ENCODE results near the gene PLGRKT. TPM values are rescaled to one million over a fixed set of nuclear protein-coding genes. Genes with fewer than 3 reads are reported as not detected.

The PLGRKT gene
- total RNA-seq, 1 experiment from 2014 or later = 11.4 TPM

- H3K4me3 ChIP-seq (ENCODE audit: low read length) = no peak overlapping the region
- no peak overlapping the region for H2AFZ ChIP-seq (ENCODE audit: low read length)
- no peaks in the 10 kb centered on the region for H3K4me1 ChIP-seq (ENCODE audit: insufficient read depth, low read length)
- no peak for DNase-seq
- H3K79me2 ChIP-seq (ENCODE audit: low read length) = no peaks in the 10 kb centered on the region
- ATAC-seq = no peak
- TF ChIP-seq EZH2 (IDR thresholded peaks at IDR 0.05; ENCODE audit: low read length, unreplicated experiment) (no peak), EZH2phosphoT487 (IDR thresholded peaks at IDR 0.05; ENCODE audit: borderline replicate concordance, low read length) (no peak)
- TF ChIP-seq, protein P1, sequence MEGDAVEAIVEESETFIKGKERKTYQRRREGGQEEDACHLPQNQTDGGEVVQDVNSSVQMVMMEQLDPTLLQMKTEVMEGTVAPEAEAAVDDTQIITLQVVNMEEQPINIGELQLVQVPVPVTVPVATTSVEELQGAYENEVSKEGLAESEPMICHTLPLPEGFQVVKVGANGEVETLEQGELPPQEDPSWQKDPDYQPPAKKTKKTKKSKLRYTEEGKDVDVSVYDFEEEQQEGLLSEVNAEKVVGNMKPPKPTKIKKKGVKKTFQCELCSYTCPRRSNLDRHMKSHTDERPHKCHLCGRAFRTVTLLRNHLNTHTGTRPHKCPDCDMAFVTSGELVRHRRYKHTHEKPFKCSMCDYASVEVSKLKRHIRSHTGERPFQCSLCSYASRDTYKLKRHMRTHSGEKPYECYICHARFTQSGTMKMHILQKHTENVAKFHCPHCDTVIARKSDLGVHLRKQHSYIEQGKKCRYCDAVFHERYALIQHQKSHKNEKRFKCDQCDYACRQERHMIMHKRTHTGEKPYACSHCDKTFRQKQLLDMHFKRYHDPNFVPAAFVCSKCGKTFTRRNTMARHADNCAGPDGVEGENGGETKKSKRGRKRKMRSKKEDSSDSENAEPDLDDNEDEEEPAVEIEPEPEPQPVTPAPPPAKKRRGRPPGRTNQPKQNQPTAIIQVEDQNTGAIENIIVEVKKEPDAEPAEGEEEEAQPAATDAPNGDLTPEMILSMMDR (conservative IDR thresholded peaks at IDR 0.05; ENCODE audit: low read depth, low read length) = no peak
- intact Hi-C loops (cut with micrococcal nuclease) = no loop called here
- no peak overlapping the region for H3K27ac ChIP-seq (ENCODE audit: low read length)
- H3F3A ChIP-seq (ENCODE audit: low read length, unreplicated experiment) = no peaks in the 10 kb centered on the region
- no peaks in the 10 kb centered on the region for H3K9me3 ChIP-seq (ENCODE audit: low read length)
- ChIA-PET CTCF (no interaction called here), POLR2A (ENCODE audit: unreplicated experiment) (interaction anchor here (0.6 kb wide), 1 partner anchor 520 kb away, joined by 7 read pairs; no protein-coding TSS in a partner anchor)
- BruUV-seq (replicated peaks) = no TSS peak
- H3K9me2 ChIP-seq (replicated peaks; ENCODE audit: low read length) = no peaks in the 10 kb centered on the region
- H3K36me3 ChIP-seq (ENCODE audit: low read depth, low read length) = no peaks in the 10 kb centered on the region
- H3K27me3 ChIP-seq (ENCODE audit: low read length) = no peaks in the 10 kb centered on the region
- H3K4me2 ChIP-seq (ENCODE audit: low read length) = no peak overlapping the region
- no peaks in the 10 kb centered on the region for H4K20me1 ChIP-seq (ENCODE audit: low read length)
- no peak overlapping the region for H3K9ac ChIP-seq (ENCODE audit: low read length)
Observed at GRCh38 chr9:5485378-5486085, 47.8 kb upstream of the PLGRKT start.

GRCh38 chr9:5483306-5483705, 45.6 kb upstream of the PLGRKT start:
- no peaks in the 10 kb centered on the region for H3K9me3 ChIP-seq (ENCODE audit: low read length)
- no peaks in the 10 kb centered on the region for H3K27me3 ChIP-seq (ENCODE audit: low read length)
- no peak overlapping the region for H3K9ac ChIP-seq (ENCODE audit: low read length)
- H3K27ac ChIP-seq (ENCODE audit: low read length) = no peak overlapping the region
- no peaks in the 10 kb centered on the region for H3F3A ChIP-seq (ENCODE audit: low read length, unreplicated experiment)
- no peaks in the 10 kb centered on the region for H4K20me1 ChIP-seq (ENCODE audit: low read length)
- H3K9me2 ChIP-seq (replicated peaks; ENCODE audit: low read length) = no peaks in the 10 kb centered on the region
- no peak overlapping the region for H3K4me3 ChIP-seq (ENCODE audit: low read length)
- no peaks in the 10 kb centered on the region for H3K36me3 ChIP-seq (ENCODE audit: low read depth, low read length)
- BruUV-seq (replicated peaks) = no TSS peak
- no peaks in the 10 kb centered on the region for H3K79me2 ChIP-seq (ENCODE audit: low read length)
- H2AFZ ChIP-seq (ENCODE audit: low read length) = no peak overlapping the region
- DNase-seq = no peak
- POLR2A ChIA-PET (ENCODE audit: unreplicated experiment) = no interaction called here
- H3K4me2 ChIP-seq (ENCODE audit: low read length) = no peak overlapping the region
- no peaks in the 10 kb centered on the region for H3K4me1 ChIP-seq (ENCODE audit: insufficient read depth, low read length)
- TF ChIP-seq, protein P1 (conservative IDR thresholded peaks at IDR 0.05; ENCODE audit: low read depth, low read length) = no peak
- no peak for TF ChIP-seq EZH2phosphoT487 (IDR thresholded peaks at IDR 0.05; ENCODE audit: borderline replicate concordance, low read length)
- TF ChIP-seq EZH2 (IDR thresholded peaks at IDR 0.05; ENCODE audit: low read length, unreplicated experiment) = no peak
- no peak for ATAC-seq
- CTCF ChIA-PET = no interaction called here
- intact Hi-C loops (cut with micrococcal nuclease) = no loop called here

DNA sequence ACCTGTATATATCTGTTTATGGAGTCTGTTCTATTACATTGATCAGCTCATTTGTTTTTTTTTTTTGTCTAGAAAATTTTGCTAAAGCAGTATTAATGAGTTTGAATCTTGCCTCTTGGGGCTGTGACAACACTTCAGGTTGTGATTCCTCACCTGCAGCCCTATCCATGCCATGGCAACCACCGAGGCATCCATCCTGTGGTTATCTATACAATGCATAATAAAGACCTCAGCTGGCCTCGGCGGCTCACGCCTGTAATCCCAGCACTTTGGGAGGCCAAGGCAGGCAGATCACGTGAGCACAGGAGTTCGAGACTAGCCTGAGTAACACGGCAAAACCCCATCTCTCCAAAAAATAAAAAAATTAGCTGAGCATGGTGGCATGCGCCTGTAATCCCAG, 44.5 kb upstream of the PLGRKT start:
- CTCF ChIA-PET = no interaction called here
- Histone ChIP-seq H3K9me2 (replicated peaks; ENCODE audit: low read length) (no peaks in the 10 kb centered on the region), H3K9me3 (ENCODE audit: low read length) (no peaks in the 10 kb centered on the region), H3K36me3 (ENCODE audit: low read depth, low read length) (no peaks in the 10 kb centered on the region), H3K9ac (ENCODE audit: low read length) (no peak overlapping the region), H3K27me3 (ENCODE audit: low read length) (no peaks in the 10 kb centered on the region), H4K20me1 (ENCODE audit: low read length) (no peaks in the 10 kb centered on the region), H3K27ac (ENCODE audit: low read length) (no peak overlapping the region), H3K4me1 (ENCODE audit: insufficient read depth, low read length) (no peaks in the 10 kb centered on the region), H2AFZ (ENCODE audit: low read length) (no peak overlapping the region), H3K79me2 (ENCODE audit: low read length) (no peaks in the 10 kb centered on the region), H3K4me3 (ENCODE audit: low read length) (no peak overlapping the region), H3F3A (ENCODE audit: low read length, unreplicated experiment) (no peaks in the 10 kb centered on the region), H3K4me2 (ENCODE audit: low read length) (no peak overlapping the region)
- ATAC-seq = no peak
- DNase-seq = no peak
- no TSS peak for BruUV-seq (replicated peaks)
- POLR2A ChIA-PET (ENCODE audit: unreplicated experiment) = interaction anchor here (0.6 kb wide), 1 partner anchor 17 kb away, joined by 6 read pairs; no protein-coding TSS in a partner anchor
- TF ChIP-seq EZH2phosphoT487 (IDR thresholded peaks at IDR 0.05; ENCODE audit: borderline replicate concordance, low read length) (no peak), EZH2 (IDR thresholded peaks at IDR 0.05; ENCODE audit: low read length, unreplicated experiment) (no peak)
- TF ChIP-seq, protein P1 (conservative IDR thresholded peaks at IDR 0.05; ENCODE audit: low read depth, low read length) = no peak
- intact Hi-C loops (cut with micrococcal nuclease) = no loop called here
